ENCODE measurements around the gene ICAM4.
"Not testable (repeated sequence)": the region's sequence is repeated elsewhere in the genome, so short reads cannot be mapped to it uniquely, and the experiment has no call there.

The ICAM4 gene

DNA sequence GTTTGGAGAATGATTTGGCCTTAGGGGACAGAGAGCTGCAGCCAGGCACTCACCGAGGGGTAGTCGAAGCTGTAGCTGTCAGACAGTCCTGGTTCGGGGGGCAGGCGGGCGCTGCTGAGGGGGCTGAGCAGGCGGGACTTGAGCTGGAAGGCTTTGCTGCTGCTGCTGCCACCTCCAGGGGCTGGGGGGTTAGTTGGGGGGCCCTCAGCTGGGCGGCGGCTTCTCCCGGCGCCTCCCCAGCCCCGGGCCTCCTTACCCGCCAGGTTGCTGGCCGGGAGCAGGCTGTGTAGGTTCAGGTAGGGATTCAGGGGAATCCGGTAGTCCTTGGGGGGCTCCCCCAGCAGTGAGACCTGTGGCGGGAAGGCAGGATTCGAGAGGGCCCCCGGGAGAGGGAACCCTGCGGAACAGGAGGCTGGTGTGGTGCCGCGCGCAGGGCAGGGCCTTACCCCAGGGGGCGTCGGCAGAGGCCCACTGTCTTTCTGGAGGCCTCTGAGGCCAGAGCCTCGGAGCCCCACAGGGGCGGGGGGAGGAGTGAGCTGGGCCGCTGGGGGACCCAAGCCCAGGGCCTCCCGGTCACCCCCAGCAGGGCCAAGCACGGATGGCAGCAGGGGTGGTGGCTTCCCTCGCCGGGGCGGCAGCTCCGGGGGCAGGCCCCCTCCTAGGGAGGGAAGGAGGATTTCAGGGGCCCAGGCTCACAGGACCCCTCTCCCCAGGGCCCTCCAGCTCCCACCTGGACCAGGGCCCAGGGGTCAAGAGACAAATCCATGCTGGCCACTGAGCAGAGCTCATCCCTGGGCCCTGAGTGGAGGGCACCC, 34.1 kb downstream of the ICAM4 start:
- no peak for DNase-seq

GRCh38 chr19:10321417-10321797, 34.7 kb downstream of the ICAM4 start:
- no peak for DNase-seq

- DNase-seq: no peak
Measured at GRCh38 chr19:10321874-10322835, 35.4 kb downstream of the ICAM4 start.

- no peak for DNase-seq
Measured at GRCh38 chr19:10325732-10326131, 39.0 kb downstream of the ICAM4 start.

- DNase-seq: no peak
Measured at GRCh38 chr19:10327793-10328192, 41.0 kb downstream of the ICAM4 start.

GRCh38 chr19:10328558-10329429, 42.0 kb downstream of the ICAM4 start:
- DNase-seq: no peak

DNA sequence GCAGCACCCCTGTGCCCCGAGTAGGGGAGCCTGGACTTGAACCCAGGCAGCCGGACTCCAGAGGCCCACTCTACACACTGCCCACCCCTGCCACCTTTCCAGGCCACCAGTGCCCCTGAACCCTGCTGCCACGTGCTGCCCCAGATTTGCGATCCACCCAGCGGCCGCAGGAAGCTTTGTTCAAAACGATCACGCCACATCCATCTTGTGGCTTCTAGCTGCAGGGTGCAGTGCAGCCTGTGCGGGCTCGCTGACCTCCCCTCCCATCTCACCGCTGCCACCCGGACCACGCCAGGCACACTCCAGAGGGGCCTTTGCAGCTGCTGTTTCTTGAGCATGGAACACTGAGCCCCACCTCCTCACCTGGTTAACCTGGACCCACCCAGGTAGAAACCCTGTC, 42.8 kb downstream of the ICAM4 start:
- no peak for DNase-seq

DNA sequence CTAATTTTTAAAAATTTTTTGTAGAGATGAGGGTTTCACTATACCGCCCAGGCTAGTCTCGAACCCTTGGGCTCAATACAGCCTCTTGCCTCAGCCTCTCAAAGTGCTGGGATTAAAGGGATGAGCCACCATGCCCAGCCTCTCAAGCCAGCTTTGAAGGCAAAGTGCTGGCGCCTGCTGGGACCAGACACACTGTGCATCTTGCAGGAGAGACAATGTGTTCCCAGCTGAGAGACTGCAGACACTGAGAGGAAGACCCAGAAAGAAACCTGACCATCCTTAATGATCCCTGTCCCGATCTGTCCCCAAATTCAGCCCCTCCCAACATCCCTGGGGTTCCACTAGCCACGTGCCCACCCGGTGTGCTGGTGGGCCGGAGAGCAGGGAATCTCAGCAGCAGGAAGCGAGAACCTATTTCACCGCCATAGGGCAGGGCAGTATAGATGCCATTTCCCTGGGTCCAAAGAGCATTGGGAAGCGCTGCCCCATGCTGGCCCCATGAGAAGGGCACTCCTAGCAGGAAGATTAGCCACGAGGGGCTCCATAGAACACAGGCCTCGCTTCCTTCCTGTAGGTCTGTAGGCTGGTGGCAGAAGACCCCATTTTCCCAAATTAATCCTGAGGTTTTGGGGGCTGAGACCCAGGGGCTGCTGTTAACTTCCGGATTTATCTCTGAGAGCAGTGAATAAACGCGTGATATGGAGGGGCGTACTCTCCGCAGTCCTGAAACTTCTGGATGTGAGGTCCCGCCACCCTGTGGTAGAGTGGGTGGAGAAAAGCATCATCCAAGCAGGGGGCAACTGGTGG, 45.6 kb downstream of the ICAM4 start:
- DNase-seq: no peak

DNA sequence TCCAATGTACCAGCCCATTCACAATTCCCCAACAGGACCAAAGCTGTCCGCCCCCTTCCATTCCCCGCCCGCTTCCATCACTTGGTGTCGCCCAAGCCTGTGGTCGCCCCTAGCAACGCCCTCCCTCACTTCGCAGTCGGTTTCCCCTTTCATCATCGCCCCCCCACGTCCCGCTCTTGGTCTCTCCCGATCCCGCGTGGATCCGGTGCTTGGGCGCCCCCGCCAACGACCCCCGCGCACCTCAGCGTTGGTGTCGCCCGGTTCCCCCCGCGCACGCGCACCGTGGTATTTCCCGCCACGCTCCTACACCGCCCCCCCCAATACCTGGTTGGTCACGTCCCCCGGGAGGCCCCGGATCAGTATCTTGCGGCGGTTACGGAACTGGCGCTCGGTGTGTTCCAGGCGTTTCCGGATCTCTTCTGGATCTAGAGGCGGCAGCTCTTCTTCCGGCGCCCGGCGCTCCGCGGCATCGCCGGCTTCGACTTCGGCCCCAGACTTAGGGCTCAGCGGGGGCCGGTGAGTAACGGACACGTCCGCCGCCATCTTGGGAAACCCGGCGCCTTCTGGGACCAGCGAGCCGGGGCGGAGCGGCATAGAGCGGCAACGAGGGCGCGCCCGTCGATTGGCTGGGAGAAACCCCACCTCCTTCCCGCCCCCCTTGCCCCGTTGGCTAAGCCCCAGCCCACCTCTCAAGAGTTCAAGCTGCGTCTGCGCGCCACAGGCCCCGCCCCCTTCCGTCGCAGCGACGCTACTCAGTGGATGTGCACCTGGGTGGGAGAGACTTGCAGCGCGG, 46.4 kb downstream of the ICAM4 start, which contains the start of gene RAVER1:
Gene RAVER1 (minus strand): TSS at position 565 of the 793 bp plus-strand sequence. CDS start 22 bp downstream, at position 543.
- DNase-seq: peak; percentile 99

DNA sequence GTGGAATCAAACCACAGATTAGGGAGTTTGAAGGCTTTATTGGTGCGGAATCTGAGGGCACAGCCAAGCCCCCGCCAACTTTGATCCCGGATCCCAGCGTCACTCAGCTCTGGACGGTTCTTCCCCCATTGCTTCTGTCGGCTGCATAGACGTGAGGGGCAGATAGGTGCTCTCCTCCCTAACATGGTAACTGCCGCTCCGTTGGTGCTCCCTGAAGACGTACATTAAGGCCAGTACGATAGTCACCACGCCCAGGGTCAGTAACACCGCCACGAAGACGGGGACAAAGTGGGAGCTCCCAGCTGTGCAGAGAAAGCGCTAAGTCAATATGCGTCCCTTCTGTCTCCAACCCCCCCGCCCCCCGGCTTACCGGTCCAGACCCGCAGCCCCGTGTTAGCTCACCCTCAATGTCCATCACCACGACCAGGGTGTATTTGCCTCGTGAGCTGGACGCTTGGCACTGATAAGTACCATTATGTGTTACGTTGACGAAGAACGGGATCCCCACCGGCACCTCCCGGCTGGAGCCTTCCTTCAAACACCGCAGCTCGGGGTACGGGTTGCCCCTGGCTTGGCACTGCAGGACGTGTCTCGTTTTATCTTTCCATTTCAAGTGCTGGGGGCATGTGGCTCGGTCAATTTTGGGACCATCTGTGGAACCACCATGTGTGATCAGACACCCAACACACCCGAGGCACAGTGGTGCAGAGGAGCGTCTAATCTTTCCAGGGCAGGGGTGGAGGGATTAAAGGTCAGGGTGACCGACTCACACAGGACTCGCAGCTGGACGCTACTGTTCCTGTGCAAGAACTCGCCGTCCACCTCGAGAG, 47.2 kb downstream of the ICAM4 start:
- no peak for DNase-seq

DNA sequence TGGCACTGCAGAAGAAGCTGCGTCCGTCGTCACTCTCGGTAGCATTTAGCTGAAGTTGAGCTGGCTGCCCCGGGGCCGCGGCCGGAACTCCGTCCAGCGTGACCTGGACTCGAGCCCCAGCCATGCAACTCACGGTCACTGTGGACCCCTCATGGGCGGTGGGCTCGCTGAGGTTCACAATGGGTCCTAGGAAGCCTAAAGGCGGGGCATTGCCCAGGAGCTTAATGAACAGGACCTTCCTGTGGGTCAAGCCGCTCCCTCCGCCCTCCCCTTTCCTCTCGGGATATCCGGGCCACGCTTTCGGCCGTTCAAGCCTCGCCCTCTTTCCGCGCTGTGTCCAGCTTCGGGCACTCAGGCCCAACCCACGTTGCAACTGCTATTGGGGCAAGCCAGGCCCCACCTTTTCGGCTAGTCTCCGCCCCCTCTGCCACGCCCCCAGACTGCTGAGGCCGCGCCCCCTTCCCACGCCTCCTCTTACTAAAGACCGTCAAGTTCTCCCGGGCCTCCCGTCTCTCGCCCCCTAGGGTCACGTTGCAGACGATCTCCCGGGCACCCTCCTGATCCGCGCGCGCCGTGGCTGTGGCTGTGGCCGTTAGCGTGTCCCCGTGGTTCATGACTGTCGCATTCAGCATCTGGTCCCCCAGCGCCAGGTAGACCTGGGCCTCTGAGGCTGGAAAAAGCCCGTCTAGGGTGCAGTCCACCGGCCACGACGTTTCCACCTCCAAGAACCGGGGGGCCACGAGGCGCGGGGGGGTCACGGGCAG, 48.0 kb downstream of the ICAM4 start:
- DNase-seq: peak; percentile 47

- no peak for DNase-seq
Measured at GRCh38 chr19:10335352-10335985, 48.7 kb downstream of the ICAM4 start.

DNA sequence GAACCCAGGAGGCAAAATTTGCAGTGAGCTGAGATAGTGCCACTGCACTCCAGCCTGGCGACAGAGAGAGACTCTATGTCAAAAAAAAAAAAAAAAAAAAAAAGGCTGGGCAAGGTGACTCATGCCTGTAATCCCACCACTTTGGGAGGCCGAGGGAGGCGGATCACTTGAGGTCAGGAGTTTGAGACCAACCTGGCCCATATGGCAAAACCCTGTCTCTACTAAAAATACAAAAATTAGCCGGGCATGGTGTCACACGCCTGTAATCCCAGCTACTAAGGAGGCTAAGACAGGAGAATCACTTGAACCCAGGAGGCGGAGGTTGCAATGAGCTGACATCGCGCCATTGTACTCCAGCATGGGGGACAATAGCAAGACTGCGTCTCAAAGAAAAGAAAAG, 50.0 kb downstream of the ICAM4 start:
- DNase-seq: not testable (repeated sequence)
